ENCODE results near the gene TMEM191C. TPM values are rescaled to one million over a fixed set of nuclear protein-coding genes. Genes with fewer than 3 reads are reported as not detected.
"Not testable (repeated sequence)": the region's sequence is repeated elsewhere in the genome, so short reads cannot be mapped to it uniquely, and the experiment has no call there.

Gene TMEM191C
- total and polyA plus RNA-seq, 2 of the 8 experiments (the other 6 are each of a cell fraction or from before 2014, with no cell fraction given) = 0.74 to 2.6 TPM

DNA sequence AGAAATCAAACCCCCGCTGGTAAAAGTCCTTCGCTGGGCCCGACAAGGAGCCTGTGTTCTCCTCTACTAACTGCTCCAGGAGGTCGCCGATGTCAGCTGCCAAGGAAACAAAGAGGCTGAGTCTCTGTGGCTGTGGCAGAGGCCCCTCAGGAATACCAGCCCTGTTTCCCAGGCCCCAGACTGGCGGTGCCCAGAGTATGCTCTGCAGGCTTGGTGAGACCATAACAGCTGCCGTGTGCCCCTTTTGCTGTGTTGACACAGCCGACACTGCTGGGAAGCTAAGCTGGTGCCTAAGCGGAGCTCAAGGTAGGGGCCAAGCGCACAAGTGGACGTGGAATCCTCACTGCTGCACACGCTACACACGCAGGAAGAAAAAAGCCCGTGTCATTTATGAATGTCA is 16.9 kb downstream of the TMEM191C start:
- H2AK5ac ChIP-seq (ENCODE audit: low read depth, low read length); H3K79me1 ChIP-seq (ENCODE audit: low read depth, low read length); H3K9me3 ChIP-seq (ENCODE audit: insufficient read depth in 2 of 2, low read depth in 1 of 2, low read length in 1 of 2); H4K5ac ChIP-seq (ENCODE audit: insufficient read length, low read depth, low read length); H3K14ac ChIP-seq (ENCODE audit: insufficient read length); H2BK15ac ChIP-seq (ENCODE audit: low read length); POLR2A ChIA-PET (ENCODE audit: partially characterized antibody); H4K20me1 ChIP-seq (replicated peaks in 1 of 2; ENCODE audit: control insufficient read depth in 1 of 2, insufficient read depth in 2 of 2, low read length in 2 of 2); H3K23me2 ChIP-seq (ENCODE audit: low read depth, low read length); H3K56ac ChIP-seq (replicated peaks; ENCODE audit: insufficient read length, low read depth, low read length); H3K18ac ChIP-seq (ENCODE audit: extremely low read depth, low read length); H2BK20ac ChIP-seq (ENCODE audit: low read length); CTCF ChIA-PET (ENCODE audit: partially characterized antibody); H3K27ac ChIP-seq (ENCODE audit: low read depth, low read length); H2BK120ac ChIP-seq (replicated peaks; ENCODE audit: low read depth, low read length); H3K9ac ChIP-seq (replicated peaks in 1 of 4; ENCODE audit: extremely low read depth in 1 of 4, low read depth in 3 of 4, low read length in 3 of 4); H4K91ac ChIP-seq (replicated peaks; ENCODE audit: insufficient read length, low read length); H3K4me1 ChIP-seq (replicated peaks in 1 of 4; ENCODE audit: control insufficient read depth in 3 of 4, insufficient read depth in 4 of 4, low read length in 3 of 4); H3K27me3 ChIP-seq (replicated peaks in 1 of 4; ENCODE audit: control insufficient read depth in 3 of 4, extremely low read depth in 1 of 4, insufficient read depth in 3 of 4, low read length in 3 of 4); H3K4me3 ChIP-seq (ENCODE audit: extremely low read depth in 1 of 4, insufficient read depth in 2 of 4, low read depth in 3 of 4, low read length in 4 of 4); H4K8ac ChIP-seq (ENCODE audit: extremely low read depth, insufficient read depth, low read length); H3K23ac ChIP-seq (ENCODE audit: insufficient read length); FAIRE-seq; H3K4me2 ChIP-seq (ENCODE audit: insufficient read depth in 1 of 2, low read depth in 2 of 2, low read length in 2 of 2); H2AFZ ChIP-seq (ENCODE audit: low read length); H3K4ac ChIP-seq (replicated peaks; ENCODE audit: insufficient read length, low read depth, low read length); H2BK12ac ChIP-seq (ENCODE audit: low read depth, low read length); DNase-seq (ENCODE audit: low read depth in 1 of 2, low spot score in 2 of 2); H3K79me2 ChIP-seq (ENCODE audit: control insufficient read depth in 1 of 2, insufficient read depth in 2 of 2, low read length in 2 of 2); H2BK5ac ChIP-seq (ENCODE audit: low read depth, low read length); H3K36me3 ChIP-seq (ENCODE audit: control insufficient read depth in 2 of 4, insufficient read depth in 4 of 4, low read length in 3 of 4): not testable (repeated sequence)
- WGBS, 2 experiments (ENCODE audit: extremely low coverage in 1 of 2, insufficient coverage in 1 of 2, insufficient read length in 1 of 2, insufficient replicate concordance in 2 of 2, low coverage in 1 of 2, low lambda C conversion rate in 2 of 2, missing lambda C conversion rate in 1 of 2) = 94% methylated on average over 6 of the region's 14 CpGs; no CpG with 5 or more reads in 1 of the 2 experiments

DNA sequence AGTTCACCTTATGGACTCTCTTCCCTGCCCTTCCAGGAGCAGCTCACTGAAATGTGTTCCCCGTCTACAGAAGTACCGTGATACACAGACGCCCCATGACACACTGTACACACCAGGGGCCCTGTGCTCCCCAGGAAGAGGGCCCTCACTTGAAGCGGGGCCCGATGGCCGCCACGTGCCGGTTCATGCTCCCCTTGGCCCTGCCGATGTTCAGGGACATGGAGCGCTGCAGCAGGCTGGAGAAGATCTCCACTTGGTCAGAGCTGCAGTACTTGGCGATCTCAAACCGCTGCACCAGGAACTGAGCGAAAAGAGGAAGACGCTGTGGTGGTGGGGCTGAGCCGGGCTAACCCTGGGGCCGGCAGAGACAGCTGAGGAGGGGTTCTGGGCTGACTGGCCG is 20.5 kb downstream of the TMEM191C start:
- CTCF ChIA-PET (ENCODE audit: partially characterized antibody); POLR2A ChIA-PET (ENCODE audit: partially characterized antibody); H2BK15ac ChIP-seq (ENCODE audit: low read length); H2AFZ ChIP-seq (ENCODE audit: low read length); H3K4ac ChIP-seq (replicated peaks; ENCODE audit: insufficient read length, low read depth, low read length); H3K27ac ChIP-seq (ENCODE audit: low read depth, low read length); H4K8ac ChIP-seq (ENCODE audit: extremely low read depth, insufficient read depth, low read length); H2BK5ac ChIP-seq (ENCODE audit: low read depth, low read length); H3K56ac ChIP-seq (replicated peaks; ENCODE audit: insufficient read length, low read depth, low read length); H4K5ac ChIP-seq (ENCODE audit: insufficient read length, low read depth, low read length); H3K4me3 ChIP-seq (ENCODE audit: extremely low read depth in 1 of 4, insufficient read depth in 2 of 4, low read depth in 3 of 4, low read length in 4 of 4); H4K20me1 ChIP-seq (replicated peaks in 1 of 2; ENCODE audit: control insufficient read depth in 1 of 2, insufficient read depth in 2 of 2, low read length in 2 of 2); H3K79me2 ChIP-seq (ENCODE audit: control insufficient read depth in 1 of 2, insufficient read depth in 2 of 2, low read length in 2 of 2); H2BK12ac ChIP-seq (ENCODE audit: low read depth, low read length); H3K23me2 ChIP-seq (ENCODE audit: low read depth, low read length); H2BK120ac ChIP-seq (replicated peaks; ENCODE audit: low read depth, low read length); DNase-seq (ENCODE audit: low read depth in 1 of 2, low spot score in 2 of 2); H4K91ac ChIP-seq (replicated peaks; ENCODE audit: insufficient read length, low read length); H3K4me2 ChIP-seq (ENCODE audit: insufficient read depth in 1 of 2, low read depth in 2 of 2, low read length in 2 of 2); H3K9ac ChIP-seq (replicated peaks in 1 of 4; ENCODE audit: extremely low read depth in 1 of 4, low read depth in 3 of 4, low read length in 3 of 4); H2AK5ac ChIP-seq (ENCODE audit: low read depth, low read length); FAIRE-seq; H3K27me3 ChIP-seq (replicated peaks in 1 of 4; ENCODE audit: control insufficient read depth in 3 of 4, extremely low read depth in 1 of 4, insufficient read depth in 3 of 4, low read length in 3 of 4); H3K23ac ChIP-seq (ENCODE audit: insufficient read length); H3K4me1 ChIP-seq (replicated peaks in 1 of 4; ENCODE audit: control insufficient read depth in 3 of 4, insufficient read depth in 4 of 4, low read length in 3 of 4); H3K36me3 ChIP-seq (ENCODE audit: control insufficient read depth in 2 of 4, insufficient read depth in 4 of 4, low read length in 3 of 4); H3K9me3 ChIP-seq (ENCODE audit: insufficient read depth in 2 of 2, low read depth in 1 of 2, low read length in 1 of 2); H3K79me1 ChIP-seq (ENCODE audit: low read depth, low read length); H2BK20ac ChIP-seq (ENCODE audit: low read length); H3K14ac ChIP-seq (ENCODE audit: insufficient read length); H3K18ac ChIP-seq (ENCODE audit: extremely low read depth, low read length): not testable (repeated sequence)
- WGBS, 2 experiments (ENCODE audit: extremely low coverage in 1 of 2, insufficient coverage in 1 of 2, insufficient read length in 1 of 2, insufficient replicate concordance in 2 of 2, low coverage in 1 of 2, low lambda C conversion rate in 2 of 2, missing lambda C conversion rate in 1 of 2) = 100% methylated on average over 1 of the region's 17 CpGs; no CpG with 5 or more reads in 1 of the 2 experiments
